AG04450 (cell line): ENCODE measurements around the gene PLET1. TPM values are rescaled to one million over a fixed set of nuclear protein-coding genes. Genes with fewer than 3 reads are reported as not detected.

ENCODE experiments used
- CTCF ChIA-PET: fragments of 300-600, 350-600 bp; formaldehyde crosslinking; extraction: SDS; loops from one replicate; lab custom pipeline; 2022; ENCODE audit warnings: antibody characterized with exemption, inconsistent platforms; lab: Charles Lee
- POLR2A ChIA-PET: fragments of 350-600 bp; formaldehyde crosslinking; extraction: SDS; loops from one replicate; lab custom pipeline; 2021; ENCODE audit warnings: antibody characterized with exemption, inconsistent platforms; lab: Yijun Ruan, JAX
- DNase-seq: peaks from one replicate; pipeline ENCODE4 v3.0.0-alpha.2; 2011; ENCODE audit warnings: low read depth, low spot score
- H3K27ac ChIP-seq: one replicate; pipeline ENCODE4 v1.5.1; 2012; ENCODE audit warnings: low read depth, low read length, control low read depth
- H3K27me3 ChIP-seq: one replicate; pipeline ENCODE4 v1.6.0; 2012; ENCODE audit warnings: low read length; ENCODE audit not compliant: control insufficient read depth, insufficient read depth
- H3K4me3 ChIP-seq: 2 replicates; pipeline ENCODE4 v1.5.1; 2011; ENCODE audit warnings: mild to moderate bottlenecking, low read depth, low read length, control low read depth
- H3K9me3 ChIP-seq: 2 replicates; pipeline ENCODE4 v1.5.1; 2012; ENCODE audit warnings: low read length; ENCODE audit not compliant: control insufficient read depth, insufficient read depth
- polyA plus RNA-seq: library from polyadenylated mRNA; depleted of rRNA; stranded (reverse); fragments of >200 nt; gene quantifications from 2 replicates; pipeline ENCODE4 v1.2.3, GENCODE V29; 2011
- TF ChIP-seq, protein P1 (sequence below): IDR thresholded peaks from 2 replicates; pipeline ENCODE4 v1.5.1; 2011; ENCODE audit warnings: low read depth, low read length, control low read depth, inconsistent platforms

The PLET1 gene
- polyA plus RNA-seq, 1 experiment, result not detected

DNA sequence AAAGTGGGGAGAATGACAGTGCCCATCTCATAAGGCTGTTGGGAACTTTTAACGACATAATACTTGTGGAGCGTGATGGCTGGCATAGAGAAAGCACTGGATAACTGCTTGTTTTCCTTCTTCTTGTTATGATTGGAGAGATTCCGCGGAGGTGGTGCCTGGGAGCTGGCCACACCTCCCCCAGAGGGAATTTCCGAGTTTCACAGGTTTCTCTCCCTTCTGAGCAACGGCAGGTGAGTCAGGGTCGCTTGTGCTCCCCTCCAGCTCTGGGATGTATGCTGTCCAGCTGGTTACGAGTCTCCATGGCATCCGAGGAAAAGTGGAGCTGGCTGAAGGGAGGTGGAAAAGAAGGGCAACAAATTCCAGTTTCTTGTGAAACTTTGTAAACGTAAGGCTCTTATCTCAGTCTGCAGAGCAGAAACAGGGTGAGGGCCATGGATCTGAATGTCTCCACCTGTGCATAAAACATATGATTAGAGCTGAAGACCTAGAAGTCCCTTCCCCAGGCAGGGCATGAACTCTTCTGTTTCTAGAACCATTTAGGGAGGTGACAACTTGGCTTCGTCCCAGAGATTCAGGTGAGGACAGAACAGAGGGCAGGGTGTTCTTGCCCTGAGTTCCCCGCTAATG lies 10.0 kb upstream of the PLET1 start:
- ChIA-PET POLR2A (no interaction called here), CTCF (interaction anchor here (0.7 to 3.3 kb wide), 4 partner anchors 10 to 158 kb away, joined by 3 to 22 read pairs (median 8); no protein-coding TSS in a partner anchor)
- Histone ChIP-seq H3K9me3 (no peaks in the 10 kb centered on the region), H3K27me3 (peaks cover 5% of the 10 kb centered on the region), H3K4me3 (no peak overlapping the region), H3K27ac (no peak overlapping the region)
- TF ChIP-seq, protein P1, sequence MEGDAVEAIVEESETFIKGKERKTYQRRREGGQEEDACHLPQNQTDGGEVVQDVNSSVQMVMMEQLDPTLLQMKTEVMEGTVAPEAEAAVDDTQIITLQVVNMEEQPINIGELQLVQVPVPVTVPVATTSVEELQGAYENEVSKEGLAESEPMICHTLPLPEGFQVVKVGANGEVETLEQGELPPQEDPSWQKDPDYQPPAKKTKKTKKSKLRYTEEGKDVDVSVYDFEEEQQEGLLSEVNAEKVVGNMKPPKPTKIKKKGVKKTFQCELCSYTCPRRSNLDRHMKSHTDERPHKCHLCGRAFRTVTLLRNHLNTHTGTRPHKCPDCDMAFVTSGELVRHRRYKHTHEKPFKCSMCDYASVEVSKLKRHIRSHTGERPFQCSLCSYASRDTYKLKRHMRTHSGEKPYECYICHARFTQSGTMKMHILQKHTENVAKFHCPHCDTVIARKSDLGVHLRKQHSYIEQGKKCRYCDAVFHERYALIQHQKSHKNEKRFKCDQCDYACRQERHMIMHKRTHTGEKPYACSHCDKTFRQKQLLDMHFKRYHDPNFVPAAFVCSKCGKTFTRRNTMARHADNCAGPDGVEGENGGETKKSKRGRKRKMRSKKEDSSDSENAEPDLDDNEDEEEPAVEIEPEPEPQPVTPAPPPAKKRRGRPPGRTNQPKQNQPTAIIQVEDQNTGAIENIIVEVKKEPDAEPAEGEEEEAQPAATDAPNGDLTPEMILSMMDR, result no peak
- no peak for DNase-seq

DNA sequence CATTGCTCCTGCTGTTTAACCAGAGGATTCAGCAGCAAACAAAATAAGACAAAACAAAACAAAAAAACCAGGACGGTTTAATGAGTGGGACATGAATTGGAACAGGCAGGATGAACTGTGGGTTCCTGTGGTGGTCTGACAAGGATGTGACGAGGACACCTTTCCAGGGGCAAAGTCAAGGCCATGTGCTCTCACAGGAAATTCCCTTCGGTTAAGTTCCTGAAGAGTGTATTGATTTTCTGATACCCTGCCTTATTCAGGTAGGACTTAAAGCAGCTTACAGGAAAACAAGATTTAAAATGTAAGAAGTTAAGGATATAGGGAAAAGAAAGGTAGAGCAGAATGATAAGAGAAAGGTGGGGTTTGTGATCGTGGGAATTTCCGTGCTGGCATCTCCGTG lies 8.5 kb upstream of the PLET1 start:
- POLR2A ChIA-PET, result no interaction called here
- TF ChIP-seq, protein P1, result no peak

DNA sequence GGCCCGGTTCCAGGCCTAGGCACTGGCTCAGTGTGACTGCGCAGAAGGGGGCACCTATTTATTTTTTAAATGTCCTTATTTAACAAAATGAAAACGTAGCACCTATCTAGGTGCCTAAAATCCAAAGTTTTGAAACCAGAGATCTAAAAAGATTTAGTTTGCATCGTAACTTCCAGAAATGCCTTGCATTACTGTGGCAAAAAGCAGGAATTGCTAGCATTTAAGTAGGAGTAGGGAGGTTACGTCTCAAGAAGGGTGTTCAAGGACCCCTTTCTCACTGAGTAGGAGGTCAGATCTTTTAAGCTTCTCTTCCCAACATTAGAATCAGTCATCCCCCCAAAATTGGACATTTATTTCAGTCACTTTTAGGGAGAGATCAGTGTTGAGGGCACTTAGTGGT lies 7.7 kb upstream of the PLET1 start:
- no peak for DNase-seq
- ChIA-PET CTCF (interaction anchor here (1.2 to 7.4 kb wide), 3 partner anchors 13 to 1021 kb away, joined by 4 to 79 read pairs (median 4); no protein-coding TSS in a partner anchor), POLR2A (no interaction called here)
- H3K4me3 ChIP-seq, result no peak overlapping the region
- TF ChIP-seq, protein P1, result no peak
- H3K27me3 ChIP-seq, result peaks cover 5% of the 10 kb centered on the region
- H3K9me3 ChIP-seq, result no peaks in the 10 kb centered on the region
- no peak overlapping the region for H3K27ac ChIP-seq

More for the DNA sequence above, 8.5 kb upstream of the PLET1 start:
- Histone ChIP-seq H3K27me3 (peaks cover 5% of the 10 kb centered on the region), H3K9me3 (no peaks in the 10 kb centered on the region), H3K4me3 (no peak overlapping the region), H3K27ac (no peak overlapping the region)
- CTCF ChIA-PET, result interaction anchor here (1.4 to 7.4 kb wide), 2 partner anchors 12 to 1021 kb away, joined by 4 to 79 read pairs; no protein-coding TSS in a partner anchor
- no peak for DNase-seq

DNA sequence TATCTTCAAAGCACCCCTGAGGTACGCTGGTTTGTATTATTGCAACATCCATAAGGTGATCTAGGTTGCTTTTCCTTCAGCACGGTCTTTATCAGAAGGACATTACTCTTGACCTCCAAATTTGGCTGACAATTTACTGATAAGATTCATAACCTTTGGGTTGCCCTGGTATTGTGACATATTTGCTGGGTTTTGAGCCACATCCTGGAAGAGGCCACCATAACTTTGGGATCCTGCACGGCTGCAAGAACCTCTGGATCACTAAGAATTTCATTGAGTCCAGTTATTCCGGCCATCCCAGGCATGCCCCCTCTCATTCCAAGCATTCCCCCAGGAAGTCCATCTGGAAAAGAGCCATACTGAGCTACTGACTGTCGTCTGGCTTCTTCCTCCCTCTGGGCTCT lies 6.5 kb upstream of the PLET1 start:
- TF ChIP-seq, protein P1, result no peak
- POLR2A ChIA-PET, result interaction anchor here (0.7 kb wide), 1 partner anchor 29 kb away, joined by 3 read pairs; no protein-coding TSS in a partner anchor
- Histone ChIP-seq H3K27ac (no peak overlapping the region), H3K4me3 (no peak overlapping the region), H3K9me3 (no peaks in the 10 kb centered on the region), H3K27me3 (peaks cover 2% of the 10 kb centered on the region)
- CTCF ChIA-PET, result interaction anchor here (3.3 to 7.4 kb wide), 2 partner anchors 14 to 48 kb away, joined by 14 to 79 read pairs; no protein-coding TSS in a partner anchor
- no peak for DNase-seq

DNA sequence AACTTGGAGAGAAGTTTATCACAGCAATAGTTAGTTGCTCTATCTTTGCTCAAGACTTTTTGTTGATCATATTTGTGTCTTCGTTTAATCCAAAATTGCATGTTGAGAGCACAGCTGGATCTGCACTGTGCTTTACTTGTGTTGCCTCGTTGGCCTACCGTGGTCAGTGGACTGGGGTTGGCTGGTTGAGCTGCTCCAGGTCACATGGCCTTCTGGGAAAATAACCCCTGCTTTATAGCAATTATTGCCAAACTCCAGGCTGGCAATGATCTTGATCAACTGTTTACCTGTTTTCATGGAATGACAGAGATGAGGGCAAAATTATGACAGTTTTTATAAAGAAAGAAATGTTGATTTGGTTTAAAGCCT lies 5.7 kb upstream of the PLET1 start:
- Histone ChIP-seq H3K4me3 (no peak overlapping the region), H3K27me3 (peaks cover 2% of the 10 kb centered on the region), H3K27ac (no peak overlapping the region), H3K9me3 (no peaks in the 10 kb centered on the region)
- ChIA-PET CTCF (interaction anchor here (3.3 to 7.4 kb wide), 2 partner anchors 15 to 47 kb away, joined by 14 to 79 read pairs; no protein-coding TSS in a partner anchor), POLR2A (no interaction called here)
- DNase-seq, result no peak
- TF ChIP-seq, protein P1, result no peak
